Left lobe of liver (tissue), 2 donors: ENCODE data around the gene TMEM259. TPM values are rescaled to one million over a fixed set of nuclear protein-coding genes. Genes with fewer than 3 reads are reported as not detected.
"Not testable (repeated sequence)": the region's sequence is repeated elsewhere in the genome, so short reads cannot be mapped to it uniquely, and the experiment has no call there.

Source experiments
- ATAC-seq: fragments of 200-7000 bp; cut with Tn5 transposase; one replicate; pipeline ENCODE4 v1.9.1; 2020; ENCODE audit warnings: mild to moderate bottlenecking, moderate library complexity
- DNase-seq: peaks from one replicate; pipeline ENCODE4 v3.0.0-alpha.2; 2020; ENCODE audit warnings: low spot score
- total RNA-seq: library from RNA; stranded (reverse); gene quantifications from one replicate; pipeline ENCODE4 v1.2.1, GENCODE V29; 2021
- donor health status: DM: no; HTN: no; CAD: no; lungs with moderate emphysema.
- donor health status: DM: no; HTN: yes; CAD: no.

The TMEM259 gene
- total RNA-seq, 1 donor from 2014 or later = 117 TPM

GRCh38 chr19:1040476-1041271 lies 19.8 kb upstream of the TMEM259 start:
- DNase-seq (peak; percentile 92), ATAC-seq (peak; percentile 72)

- DNase-seq = peak; percentile 100
- ATAC-seq = peak; percentile 93
Measured at GRCh38 chr19:1039646-1040475, 18.9 kb upstream of the TMEM259 start, which contains the start of gene ABCA7. Gene ABCA7 (plus strand): TSS chr19:1040107. CDS start chr19:1041362, 1,255 bp downstream.

GRCh38 chr19:1038978-1039645 lies 18.2 kb upstream of the TMEM259 start:
- ATAC-seq = no peak

GRCh38 chr19:1037621-1038064 lies 16.7 kb upstream of the TMEM259 start:
- no peak for DNase-seq

More at GRCh38 chr19:1038978-1039645, 18.2 kb upstream of the TMEM259 start:
- DNase-seq = no peak

GRCh38 chr19:1035998-1036621 lies 15.2 kb upstream of the TMEM259 start:
- DNase-seq (no peak), ATAC-seq (no peak)

More at GRCh38 chr19:1037621-1038064, 16.7 kb upstream of the TMEM259 start:
- ATAC-seq = no peak

- ATAC-seq (no peak), DNase-seq (no peak)
Measured at GRCh38 chr19:1032264-1032867, 11.4 kb upstream of the TMEM259 start.

GRCh38 chr19:1028062-1028926 lies 7.4 kb upstream of the TMEM259 start:
- ATAC-seq = peak; percentile 16
- DNase-seq = no peak

- ATAC-seq = peak; percentile 5
Measured at GRCh38 chr19:1027650-1028061, 6.7 kb upstream of the TMEM259 start.

GRCh38 chr19:1026783-1027649 lies 6.1 kb upstream of the TMEM259 start:
- DNase-seq (no peak), ATAC-seq (peak; percentile 11)

More at GRCh38 chr19:1027650-1028061, 6.7 kb upstream of the TMEM259 start:
- DNase-seq = no peak

GRCh38 chr19:1025960-1026782 lies 5.2 kb upstream of the TMEM259 start, which contains the start of gene CNN2:
Gene CNN2 (plus strand): TSS chr19:1026608. CDS start chr19:1026662, 54 bp downstream.
- ATAC-seq (peak; percentile 85), DNase-seq (peak; percentile 87)

GRCh38 chr19:1025080-1025479 lies 4.2 kb upstream of the TMEM259 start:
- not testable (repeated sequence) for ATAC-seq, DNase-seq

- not testable (repeated sequence) for ATAC-seq, DNase-seq
Measured at GRCh38 chr19:1023883-1024188, 2.9 kb upstream of the TMEM259 start.

- DNase-seq (peak; percentile 74), ATAC-seq (peak; percentile 33)
Measured at GRCh38 chr19:1019980-1020867, 699 bp downstream of the TMEM259 start.

- no peak for DNase-seq
- ATAC-seq = no peak
Measured at GRCh38 chr19:1019616-1019961, 1.3 kb downstream of the TMEM259 start.

- ATAC-seq (no peak), DNase-seq (no peak)
Measured at GRCh38 chr19:1018932-1019615, 1.8 kb downstream of the TMEM259 start.

GRCh38 chr19:1018393-1018792 lies 2.5 kb downstream of the TMEM259 start:
- DNase-seq (no peak), ATAC-seq (no peak)
